GM19463 (cell line): ENCODE measurements around the gene HEPH.
"Not testable (repeated sequence)": the region's sequence is repeated elsewhere in the genome, so short reads cannot be mapped to it uniquely, and the experiment has no call there.

Experiments used
- ATAC-seq: cut with Tn5 transposase; IDR thresholded peaks from one replicate; pipeline ENCODE4 v1.9.1; 2021; ENCODE audit warnings: mild to moderate bottlenecking, moderate library complexity; ENCODE audit not compliant: unreplicated experiment

HEPH gene

GRCh38 chrX:66163849-66164411 is at the start of gene HEPH:
Gene HEPH (plus strand): TSS chrX:66164247. CDS start chrX:66170571, 6,324 bp downstream.
- ATAC-seq, result peak; percentile 50

- ATAC-seq, result not testable (repeated sequence)
Observed at GRCh38 chrX:66118722-66119121, 45.3 kb upstream of the HEPH start.

GRCh38 chrX:66121354-66121753 is 42.7 kb upstream of the HEPH start:
- not testable (repeated sequence) for ATAC-seq

GRCh38 chrX:66126662-66127061 is 37.4 kb upstream of the HEPH start:
- no peak for ATAC-seq

- no peak for ATAC-seq
Observed at GRCh38 chrX:66130469-66130868, 33.6 kb upstream of the HEPH start.

- ATAC-seq, result not testable (repeated sequence)
Observed at GRCh38 chrX:66135284-66135683, 28.8 kb upstream of the HEPH start.

GRCh38 chrX:66142351-66142750 is 21.7 kb upstream of the HEPH start:
- ATAC-seq, result no peak

- ATAC-seq, result no peak
Observed at GRCh38 chrX:66144258-66144657, 19.8 kb upstream of the HEPH start.

- no peak for ATAC-seq
Observed at GRCh38 chrX:66149519-66149918, 14.5 kb upstream of the HEPH start.

- no peak for ATAC-seq
Observed at GRCh38 chrX:66150163-66150562, 13.9 kb upstream of the HEPH start.

GRCh38 chrX:66162331-66162822 is 1.7 kb upstream of the HEPH start:
- peak; percentile 40 for ATAC-seq

- ATAC-seq, result peak; percentile 49
Observed at GRCh38 chrX:66163447-66163846, 600 bp upstream of the HEPH start.

- no peak for ATAC-seq
Observed at GRCh38 chrX:66164470-66164869, 423 bp downstream of the HEPH start.

GRCh38 chrX:66164931-66165330 is 884 bp downstream of the HEPH start:
- no peak for ATAC-seq

GRCh38 chrX:66166671-66167070 is 2.6 kb downstream of the HEPH start:
- ATAC-seq, result no peak

- ATAC-seq, result no peak
Observed at GRCh38 chrX:66167431-66167830, 3.4 kb downstream of the HEPH start.

- ATAC-seq, result no peak
Observed at GRCh38 chrX:66176134-66176533, 12.1 kb downstream of the HEPH start.

GRCh38 chrX:66191563-66191962 is 27.5 kb downstream of the HEPH start:
- no peak for ATAC-seq

GRCh38 chrX:66193821-66194220 is 29.8 kb downstream of the HEPH start:
- no peak for ATAC-seq

- peak; percentile 78 for ATAC-seq
Observed at GRCh38 chrX:66200050-66200664, 36.1 kb downstream of the HEPH start.

GRCh38 chrX:66200855-66201795 is 37.1 kb downstream of the HEPH start:
- no peak for ATAC-seq

- ATAC-seq, result peak; percentile 40
Observed at GRCh38 chrX:66203114-66203513, 39.1 kb downstream of the HEPH start.
